Muscle of leg (tissue), 11 donors: Measurements from ENCODE around the gene CDH23. TPM values are rescaled to one million over a fixed set of nuclear protein-coding genes. Genes with fewer than 3 reads are reported as not detected.
A peak's percentile ranks its signal among the peaks of the same experiment; 100 is the strongest.

Experiments
- DNase-seq: peaks from one replicate; pipeline ENCODE4 v3.0.0; 2013
- H3K27ac ChIP-seq: one replicate; pipeline ENCODE4 v1.5.1; 2013; ENCODE audit warnings: mild to moderate bottlenecking, low read length, control low read depth
- H3K27me3 ChIP-seq: one replicate; pipeline ENCODE4 v1.6.1; 2013; ENCODE audit warnings: low read length; ENCODE audit not compliant: control insufficient read depth, insufficient read depth
- H3K36me3 ChIP-seq: one replicate; pipeline ENCODE4 v1.6.1; 2013; ENCODE audit warnings: low read length; ENCODE audit not compliant: control insufficient read depth, insufficient read depth
- H3K4me1 ChIP-seq: one replicate; pipeline ENCODE4 v1.6.1; 2013; ENCODE audit warnings: low read length; ENCODE audit not compliant: control insufficient read depth, insufficient read depth
- H3K4me3 ChIP-seq: one replicate; pipeline ENCODE4 v1.5.1; 2013; ENCODE audit warnings: low read length, control low read depth
- H3K9me3 ChIP-seq: replicated peaks from 2 replicates; pipeline ENCODE4 v1.6.1; 2013; ENCODE audit warnings: low read depth, low read length; ENCODE audit not compliant: control insufficient read depth
- WGBS: methylation state at CpG from one replicate; pipeline ENCODE4 v1.1.5; 2013; ENCODE audit warnings: missing lambda C conversion rate; ENCODE audit not compliant: insufficient coverage; 5-methylcytosine and 5-hydroxymethylcytosine counted together
- polyA plus RNA-seq, 8 donors: library from polyadenylated mRNA; unstranded; fragments of 120-200 nt; gene quantifications; one replicate each; pipeline versions ENCODE4 v1.2.1 to v1.2.3, GENCODE V29; 2013; ENCODE audit warnings: inconsistent platforms in 1 of 8, low replicate concordance in 1 of 8; ENCODE audit not compliant: insufficient read length in 8 of 8, insufficient read depth in 1 of 8
- total RNA-seq: library from RNA; stranded (reverse); fragments of 120-200 nt; gene quantifications from one replicate; pipeline ENCODE4 v1.2.4, GENCODE V29; 2013

The CDH23 gene
- total and polyA plus RNA-seq, 9 donors, result 3.4 to 5.7 (median 4.9) TPM

DNA sequence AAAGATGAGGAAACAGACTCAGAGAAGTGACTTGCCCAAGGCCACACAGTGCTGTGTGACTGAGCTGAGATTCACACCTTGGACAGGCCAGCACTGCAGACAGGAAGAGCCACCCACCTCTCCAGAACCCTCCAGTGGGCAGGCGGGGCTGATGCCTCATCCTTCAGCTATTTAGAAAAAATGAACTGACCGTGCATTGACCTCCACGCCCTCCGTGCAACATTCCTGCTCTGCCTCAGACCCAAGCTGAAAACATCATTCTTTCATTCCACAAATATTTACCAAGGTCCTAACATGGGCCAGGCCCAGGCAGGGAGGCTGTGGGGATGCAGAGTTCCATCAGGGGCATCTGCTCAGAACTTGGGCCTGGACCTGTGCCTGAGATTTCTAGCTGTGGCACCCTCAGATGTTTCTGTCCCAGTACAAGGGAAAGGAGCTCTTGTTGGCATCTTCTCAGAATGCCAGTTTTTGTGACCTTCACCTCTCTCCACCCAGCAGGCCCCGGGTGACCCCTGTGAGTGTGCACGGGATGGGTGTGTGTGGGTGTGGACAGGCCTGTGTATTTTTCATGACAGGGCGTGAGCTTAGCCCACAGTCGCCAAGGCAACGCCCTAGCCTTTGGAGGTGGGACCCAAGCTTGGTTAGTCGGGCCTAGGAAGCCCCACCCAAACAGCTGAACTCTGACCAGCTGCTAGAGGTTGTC lies 370.1 kb downstream of the CDH23 start:
- H3K36me3 ChIP-seq, result peaks cover 7% of the 10 kb centered on the region

GRCh38 chr10:71767420-71768035 lies 370.8 kb downstream of the CDH23 start:
- Histone ChIP-seq H3K4me1 (peaks cover 75% of the 10 kb centered on the region), H3K9me3 (no peaks in the 10 kb centered on the region), H3K4me3 (no peak overlapping the region), H3K27me3 (no peaks in the 10 kb centered on the region), H3K27ac (peak overlapping the region; percentile 95), H3K36me3 (peaks cover 2% of the 10 kb centered on the region)
- WGBS, result 29% methylated on average over 9 of the region's 10 CpGs
- DNase-seq, result peak; percentile 70

More for the DNA sequence above, 370.1 kb downstream of the CDH23 start:
- Histone ChIP-seq H3K9me3 (no peaks in the 10 kb centered on the region), H3K27me3 (no peaks in the 10 kb centered on the region), H3K4me3 (no peak overlapping the region), H3K27ac (peak overlapping the region; percentile 95), H3K4me1 (peaks cover 72% of the 10 kb centered on the region)
- DNase-seq, result peak; percentile 89
- 70% methylated on average over 7 of the region's 10 CpGs for WGBS

- H3K9me3 ChIP-seq, result no peaks in the 10 kb centered on the region
- H3K27me3 ChIP-seq, result no peaks in the 10 kb centered on the region
- H3K27ac ChIP-seq, result peak overlapping the region; percentile 81
- peaks cover 92% of the 10 kb centered on the region for H3K4me1 ChIP-seq
- no peak for DNase-seq
- H3K4me3 ChIP-seq, result no peak overlapping the region
- H3K36me3 ChIP-seq, result no peaks in the 10 kb centered on the region
- WGBS, result 62% methylated on average over 2 of the region's 5 CpGs
Measured at GRCh38 chr10:71769279-71769823, 372.6 kb downstream of the CDH23 start.

DNA sequence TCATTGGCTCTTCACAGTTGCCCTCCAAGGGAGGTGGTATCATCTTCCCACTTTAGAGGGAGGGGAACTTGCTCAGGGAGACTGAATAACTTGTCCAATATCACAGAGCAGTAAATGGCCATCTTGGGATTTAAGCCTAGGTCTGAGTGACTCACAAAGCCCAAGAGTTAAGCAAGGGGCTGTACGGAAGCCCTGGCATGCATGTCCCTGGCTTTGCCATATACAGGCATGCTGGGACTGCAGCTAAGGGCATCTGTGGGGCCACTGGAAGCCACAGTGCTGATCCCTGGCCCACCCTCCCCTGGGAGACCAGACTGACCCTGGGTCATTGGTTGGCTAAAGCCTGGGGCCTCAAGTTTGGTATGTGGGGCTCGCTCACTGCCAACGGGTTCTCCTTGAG lies 373.5 kb downstream of the CDH23 start:
- 83% methylated on average over 3 of the region's 3 CpGs for WGBS
- Histone ChIP-seq H3K27me3 (no peaks in the 10 kb centered on the region), H3K4me3 (no peak overlapping the region), H3K27ac (peak overlapping the region; percentile 81), H3K4me1 (peaks cover 92% of the 10 kb centered on the region), H3K36me3 (no peaks in the 10 kb centered on the region), H3K9me3 (no peaks in the 10 kb centered on the region)
- no peak for DNase-seq

DNA sequence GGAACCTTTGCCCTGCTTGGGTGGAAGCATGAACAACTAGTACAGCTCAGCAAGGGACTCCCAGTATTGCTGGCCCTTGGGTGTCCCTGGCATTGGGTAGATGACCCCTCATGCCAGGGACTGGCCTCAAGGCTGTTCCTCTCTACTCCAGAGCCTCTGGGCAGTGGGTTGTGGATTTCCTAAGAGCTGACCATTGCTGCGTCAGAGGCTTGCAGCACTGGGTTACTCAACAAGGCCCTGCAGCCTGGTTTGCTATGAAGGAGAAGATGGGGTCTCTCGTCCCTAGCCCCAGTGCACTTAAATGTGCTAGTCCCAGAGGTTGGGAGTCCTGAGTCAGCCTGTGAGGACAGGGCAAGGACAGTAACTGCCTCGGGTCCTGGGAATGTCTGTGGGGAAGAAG lies 374.1 kb downstream of the CDH23 start:
- 85% methylated on average over 2 of the region's 3 CpGs for WGBS

DNA sequence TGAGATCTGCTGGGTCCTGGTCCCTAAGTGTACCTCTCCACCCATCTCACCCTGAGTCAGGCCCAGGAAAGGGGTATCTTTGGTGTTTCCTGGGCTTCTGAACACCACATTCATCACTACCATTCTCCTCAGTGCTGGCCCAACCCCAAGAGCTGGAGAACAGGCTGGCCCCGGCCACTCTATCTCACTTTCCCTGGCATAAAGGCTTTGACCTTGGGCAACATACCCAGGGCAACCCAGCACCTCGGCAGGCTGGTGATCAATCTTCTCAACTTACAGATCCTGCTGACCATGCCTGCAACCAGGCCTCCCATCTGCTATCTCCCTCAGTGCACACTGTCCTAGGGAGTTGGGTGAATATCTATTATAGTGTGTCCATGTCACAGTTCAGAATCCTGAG lies 374.5 kb downstream of the CDH23 start:
- no peak for DNase-seq
- H3K27ac ChIP-seq, result peak overlapping the region; percentile 50
- 88% methylated on average over 1 of the region's 2 CpGs for WGBS

More for the DNA sequence above, 374.1 kb downstream of the CDH23 start:
- no peaks in the 10 kb centered on the region for H3K36me3 ChIP-seq
- H3K4me1 ChIP-seq, result peaks cover 92% of the 10 kb centered on the region
- no peaks in the 10 kb centered on the region for H3K27me3 ChIP-seq
- peak overlapping the region; percentile 50 for H3K27ac ChIP-seq
- H3K4me3 ChIP-seq, result no peak overlapping the region
- H3K9me3 ChIP-seq, result no peaks in the 10 kb centered on the region
- no peak for DNase-seq

DNA sequence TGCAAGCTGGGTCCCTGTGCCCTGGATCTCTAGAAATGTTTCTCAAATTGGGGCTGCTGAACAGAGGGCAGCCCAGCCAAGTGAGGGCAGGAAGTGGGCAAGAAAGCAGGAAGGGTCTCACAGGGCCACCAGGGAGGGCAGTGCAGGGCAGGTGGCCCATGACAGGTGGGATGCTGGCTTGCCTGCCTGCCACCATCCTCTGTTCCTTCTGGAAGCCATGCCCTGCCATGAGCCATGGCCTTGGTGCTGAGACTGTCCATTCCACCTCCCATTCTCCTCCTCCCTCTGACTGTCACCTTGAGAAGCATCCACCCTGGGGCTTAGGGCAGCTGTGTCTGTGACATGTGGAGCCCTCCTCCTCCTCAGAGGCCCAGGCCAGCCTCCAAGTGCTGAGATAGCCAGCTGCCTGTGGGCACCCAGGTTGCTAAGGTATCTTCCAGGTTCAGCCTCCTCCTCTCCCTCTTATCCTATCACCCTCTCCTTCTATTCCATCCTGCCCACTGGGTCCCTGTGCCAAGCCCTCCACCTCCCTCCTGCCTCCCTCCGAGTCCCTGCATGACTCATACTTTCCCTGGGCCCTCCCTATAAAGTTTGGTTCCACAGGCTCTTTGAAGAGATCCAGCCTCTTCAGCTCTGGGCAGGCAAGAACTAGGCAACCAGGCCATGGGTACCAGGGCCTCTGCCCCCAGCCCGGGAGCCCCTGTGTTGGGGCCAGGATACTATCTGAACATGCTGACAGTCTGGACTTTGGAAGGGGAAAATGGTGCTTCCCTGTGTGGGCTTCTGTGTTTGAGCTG lies 375.3 kb downstream of the CDH23 start:
- H3K4me1 ChIP-seq, result peaks cover 89% of the 10 kb centered on the region
- DNase-seq, result peak; percentile 74
- peak overlapping the region; percentile 73 for H3K4me3 ChIP-seq
- peak overlapping the region; percentile 74 for H3K27ac ChIP-seq
- no peaks in the 10 kb centered on the region for H3K36me3 ChIP-seq
- no peaks in the 10 kb centered on the region for H3K9me3 ChIP-seq
- 33% methylated on average over 2 of the region's 2 CpGs for WGBS
- no peaks in the 10 kb centered on the region for H3K27me3 ChIP-seq

More for the DNA sequence above, 374.5 kb downstream of the CDH23 start:
- Histone ChIP-seq H3K36me3 (no peaks in the 10 kb centered on the region), H3K4me3 (no peak overlapping the region), H3K27me3 (no peaks in the 10 kb centered on the region), H3K4me1 (peaks cover 92% of the 10 kb centered on the region), H3K9me3 (no peaks in the 10 kb centered on the region)

DNA sequence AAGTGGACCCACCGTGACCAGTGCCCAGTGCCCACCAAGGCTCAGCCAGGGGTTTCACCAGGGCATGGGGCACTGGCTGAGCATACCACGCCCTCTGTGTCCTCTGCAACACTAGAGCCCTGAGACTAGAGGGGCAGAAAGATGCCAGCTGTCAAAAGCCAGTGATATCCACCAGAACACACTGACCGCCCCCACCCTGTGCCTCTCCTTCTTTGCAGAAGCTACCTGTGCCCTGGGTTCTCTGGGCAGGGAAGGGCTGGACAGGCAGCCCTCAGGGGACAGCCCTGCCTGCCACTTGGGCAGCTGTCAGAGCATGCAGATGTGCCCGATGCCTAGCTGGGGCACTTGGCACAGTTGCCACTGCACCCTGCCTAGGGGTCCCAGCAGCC lies 376.1 kb downstream of the CDH23 start:
- H3K4me3 ChIP-seq, result peak overlapping the region; percentile 73
- H3K9me3 ChIP-seq, result peaks cover 6% of the 10 kb centered on the region
- WGBS, result 63% methylated on average over 3 of the region's 4 CpGs
- H3K4me1 ChIP-seq, result peaks cover 81% of the 10 kb centered on the region
- H3K27me3 ChIP-seq, result no peaks in the 10 kb centered on the region
- no peak for DNase-seq
- peak overlapping the region; percentile 74 for H3K27ac ChIP-seq
- no peaks in the 10 kb centered on the region for H3K36me3 ChIP-seq

- peak; percentile 90 for DNase-seq
- peaks cover 76% of the 10 kb centered on the region for H3K4me1 ChIP-seq
Measured at GRCh38 chr10:71773221-71773971, 376.7 kb downstream of the CDH23 start, which contains the start of gene VSIR. VSIR (minus strand) TSS chr10:71773520; CDS start chr10:71773439, 81 bp downstream.

More at GRCh38 chr10:71773221-71773971, 376.7 kb downstream of the CDH23 start, which contains the start of gene VSIR:
- H3K4me3 ChIP-seq, result peak within 1 kb of the TSS; percentile 73
- H3K9me3 ChIP-seq, result peaks cover 6% of the 10 kb centered on the region
- no peaks in the 10 kb centered on the region for H3K27me3 ChIP-seq
- peak within 1 kb of the TSS; percentile 93 for H3K27ac ChIP-seq
- no peaks in the 10 kb centered on the region for H3K36me3 ChIP-seq
- WGBS, result under 1% methylated on average over 48 of the region's 55 CpGs
